K562 (cell line): ENCODE data around the gene DYSF. TPM values are rescaled to one million over a fixed set of nuclear protein-coding genes. Genes with fewer than 3 reads are reported as not detected.
A peak's percentile ranks its signal among the peaks of the same experiment; 100 is the strongest.

Experiments used
- ATAC-seq: fragments of 200-7000 bp; cut with Tn5 transposase; 3 replicates; pipeline ENCODE4 v1.9.1; 2020; ENCODE audit warnings: moderate library complexity
- BruUV-seq: library from RNA; stranded (reverse); fragments of 400-500 nt; replicated peaks from 2 replicates; lab custom pipeline; 2021; lab: Mats Ljungman, UMichigan
- CTCF ChIA-PET: fragments of 300-600 bp; formaldehyde crosslinking; extraction: SDS; loops from one replicate; lab custom pipeline; 2021; ENCODE audit warnings: low intra/inter-chr PET ratio; lab: Yijun Ruan, JAX
- POLR2A ChIA-PET: fragments of 300-600, 350-650 bp; sonication (Branson Sonifier 250); formaldehyde crosslinking; extraction: SDS; loops from one replicate; lab custom pipeline; 2021; ENCODE audit warnings: antibody characterized with exemption, inconsistent platforms; lab: Yijun Ruan, JAX
- DNase-seq, 4 experiments: peaks; one replicate each; pipeline versions ENCODE4 v3.0.0 to v3.0.0-alpha.2; 2011 to 2018; ENCODE audit warnings: low spot score in 3 of 4, mixed read lengths in 3 of 4; ENCODE audit errors: extremely low read depth in 1 of 4
- FAIRE-seq: peaks from 2 replicates; lab custom pipeline; 2011; peaks lifted over from hg19 to GRCh38; lab: Jason Lieb, UNC
- H2AFZ ChIP-seq: 2 replicates; pipeline ENCODE4 v1.6.0; 2011; ENCODE audit warnings: low read depth, low read length, control low read depth, inconsistent platforms
- H3K27ac ChIP-seq: fragments of 200-600 bp; 3 replicates; pipeline ENCODE4 v1.8.0; 2011; ENCODE audit warnings: low read depth, mild to moderate bottlenecking, control low read depth, inconsistent platforms, low read length, moderate library complexity, mixed read lengths; ENCODE audit errors: extremely low read depth
- H3K27me3 ChIP-seq, 2 experiments: fragments of 300-600 bp in 1 of 2; 2 replicates in 1 of 2; 3 replicates in 1 of 2; pipeline versions ENCODE4 v1.6.0 to v1.8.0; 2011; ENCODE audit warnings: inconsistent platforms in 2 of 2, low read length in 2 of 2, mild to moderate bottlenecking in 1 of 2, mixed read lengths in 1 of 2, moderate library complexity in 1 of 2; ENCODE audit not compliant: control insufficient read depth in 2 of 2, insufficient read depth in 2 of 2
- H3K36me3 ChIP-seq: fragments of 300-600 bp; 3 replicates; pipeline ENCODE4 v1.8.0; 2011; ENCODE audit warnings: mild to moderate bottlenecking, low read length, inconsistent platforms; ENCODE audit not compliant: control insufficient read depth, insufficient read depth
- H3K4me1 ChIP-seq, 2 experiments: fragments of 200-600 bp in 1 of 2; replicated peaks in 1 of 2; 2 replicates in 1 of 2; 3 replicates in 1 of 2; pipeline versions ENCODE4 v1.5.1 to v1.8.0; 2011; ENCODE audit warnings: inconsistent platforms in 2 of 2, low read length in 2 of 2, mild to moderate bottlenecking in 1 of 2, mixed read lengths in 1 of 2, moderate library complexity in 1 of 2; ENCODE audit not compliant: control insufficient read depth in 2 of 2, insufficient read depth in 2 of 2
- H3K4me2 ChIP-seq: 2 replicates; pipeline ENCODE4 v1.6.1; 2011; ENCODE audit warnings: low read length, control low read depth, inconsistent platforms, mixed read lengths; ENCODE audit not compliant: insufficient read depth
- H3K4me3 ChIP-seq: fragments of 200-600 bp; sonication (generic), shearing (Covaris generic); 2 replicates; pipeline ENCODE4 v1.5.1; 2016; ENCODE audit warnings: control low read depth, inconsistent platforms
- H3K79me2 ChIP-seq: fragments of 200-600 bp; 3 replicates; pipeline ENCODE4 v1.8.0; 2011; ENCODE audit warnings: low read length, inconsistent platforms; ENCODE audit not compliant: control insufficient read depth, insufficient read depth
- H3K9ac ChIP-seq, 2 experiments: 2 replicates each; pipeline versions ENCODE4 v1.6.0 to v1.6.1; 2011; ENCODE audit warnings: low read depth in 2 of 2, low read length in 2 of 2, control low read depth in 1 of 2, inconsistent platforms in 1 of 2, mild to moderate bottlenecking in 1 of 2, mixed read lengths in 1 of 2; ENCODE audit not compliant: insufficient read depth in 1 of 2
- H3K9me1 ChIP-seq: one replicate; pipeline ENCODE4 v1.6.0; 2011; ENCODE audit warnings: inconsistent platforms, mild to moderate bottlenecking, low read length, moderate library complexity; ENCODE audit not compliant: control insufficient read depth, insufficient read depth
- H3K9me3 ChIP-seq: replicated peaks from 2 replicates; pipeline ENCODE4 v1.5.1; 2011; ENCODE audit warnings: low read depth, low read length, inconsistent platforms; ENCODE audit not compliant: control insufficient read depth, insufficient read depth
- H4K20me1 ChIP-seq: replicated peaks from 2 replicates; pipeline ENCODE4 v1.6.1; 2011; ENCODE audit warnings: low read length, inconsistent platforms, mixed read lengths; ENCODE audit not compliant: control insufficient read depth, insufficient read depth
- AFF1 ChIP-seq, 2 experiments: fragments of 450-650 bp; IDR thresholded peaks; 2 replicates each; pipeline ENCODE4 v1.6.1; 2018; ENCODE audit warnings: mild to moderate bottlenecking in 2 of 2, low read depth in 1 of 2; ENCODE audit not compliant: partially characterized antibody in 2 of 2
- ARID4B ChIP-seq: sonication (generic); formaldehyde crosslinking; IDR thresholded peaks from 2 replicates; pipeline ENCODE4 v1.8.0; 2022; ENCODE audit warnings: mild to moderate bottlenecking, missing genetic modification reagents
- EP400 ChIP-seq: fragments of 450-650 bp; IDR thresholded peaks from 2 replicates; pipeline ENCODE4 v1.6.1; 2017; ENCODE audit warnings: antibody characterized with exemption, mild to moderate bottlenecking, moderate library complexity
- HOXB6 ChIP-seq: fragments of 250-450 bp; sonication (Bioruptor Pico); IDR thresholded peaks from 2 replicates; pipeline ENCODE4 v1.5.1; 2022; ENCODE audit warnings: mild to moderate bottlenecking, borderline replicate concordance
- RAD21 ChIP-seq, 2 experiments: fragments of 250-450 bp in 1 of 2; fragments of 450-650 bp in 1 of 2; sonication (Bioruptor Pico) in 1 of 2; formaldehyde crosslinking in 1 of 2; IDR thresholded peaks in 1 of 2; conservative IDR thresholded peaks in 1 of 2; 2 replicates each; pipeline versions ENCODE4 v1.4.0 to v1.8.0; 2020 to 2022; ENCODE audit warnings: mild to moderate bottlenecking in 2 of 2, moderate library complexity in 1 of 2
- RBM25 ChIP-seq: fragments of 200-400 bp; formaldehyde crosslinking; IDR thresholded peaks from 2 replicates; pipeline ENCODE4 v1.6.1; 2018; ENCODE audit warnings: low read length, low read depth, moderate library complexity; ENCODE audit not compliant: severe bottlenecking
- ZNF197 ChIP-seq: fragments of 200-800 bp; sonication (Bioruptor generic); IDR thresholded peaks from 2 replicates; pipeline ENCODE4 v1.6.1; 2016; ENCODE audit warnings: low read depth, missing genetic modification characterization, missing compliant biosample characterization
- WGBS: fragments of 100-300 bp; shearing (Covaris generic); methylation state at CpG from one replicate; pipeline ENCODE4 v1.1.6; 2016; ENCODE audit warnings: low coverage, mixed read lengths; ENCODE audit not compliant: insufficient coverage; ENCODE audit errors: missing lambda C conversion rate; 5-methylcytosine and 5-hydroxymethylcytosine counted together
- in situ Hi-C: fragments of 300-500 bp; cut with MboI; formaldehyde crosslinking; loops from 4 replicates; pipeline ENCODE4 v1.15.0; 2018; ENCODE audit warnings: inconsistent platforms, mixed read lengths
- intact Hi-C: fragments of 100-400 bp; cut with micrococcal nuclease; formaldehyde crosslinking; loops from 2 replicates; pipeline ENCODE4 v1.14.2; 2022
- polyA plus RNA-seq, 8 experiments: library from polyadenylated mRNA; depleted of rRNA in 4 of 8; stranded (reverse) in 5 of 8; unstranded in 3 of 8; fragments of >200 nt; fragmentation: Nextera tagmentation in 2 of 8; fragmentation: Illumina TruSeq in 1 of 8; extraction: Ambion mirVana in 2 of 8; extraction: Trizol in 1 of 8; gene quantifications; 2 replicates each; pipeline versions ENCODE4 v1.2.1 to v1.2.3, GENCODE V29; 2011 to 2014; ENCODE audit warnings: inconsistent platforms in 1 of 8, missing spikeins in 1 of 8
- total RNA-seq, 7 experiments: library from RNA; depleted of rRNA in 6 of 7; stranded (reverse); fragments of >200 nt in 6 of 7; fragmentation: Illumina TruSeq in 2 of 7; extraction: Trizol in 2 of 7; gene quantifications; 2 replicates each; pipeline versions ENCODE4 v1.2.1 to v1.2.3, GENCODE V29; 2011 to 2021; ENCODE audit warnings: low replicate concordance in 1 of 7
- TF ChIP-seq, protein P1 (sequence below), 3 experiments: IDR thresholded peaks in 2 of 3; conservative IDR thresholded peaks in 1 of 3; 2 replicates each; pipeline ENCODE4 v1.5.1; 2011 to 2012; ENCODE audit warnings: low read length in 3 of 3, mild to moderate bottlenecking in 3 of 3, control low read depth in 2 of 3, improper control_type of control experiment in 1 of 3, inconsistent platforms in 1 of 3, low read depth in 1 of 3, mixed read lengths in 1 of 3, moderate library complexity in 1 of 3; ENCODE audit not compliant: insufficient read depth in 2 of 3

The DYSF gene
- total and polyA plus RNA-seq, 9 of the 15 experiments (the other 6 are each of a cell fraction or from before 2014, with no cell fraction given), result 0.01 to 0.80 (median 0.29) TPM

GRCh38 chr2:71609958-71610357 lies 156.6 kb downstream of the DYSF start:
- no TSS peak for BruUV-seq
- TF ChIP-seq AFF1 (IDR thresholded peaks at IDR 0.05; ENCODE audit: low read depth in 1 of 2, partially characterized antibody in 2 of 2) (no peak), ZNF197 (CRISPR knock-in tag) (no peak), ARID4B (no peak), HOXB6 (no peak), RBM25 (peak; percentile 45), RAD21 (CRISPR knock-in tag; conservative IDR thresholded peaks at IDR 0.05 in 1 of 2, IDR thresholded peaks at IDR 0.05 in 1 of 2) (peak; percentile 34 to 57), EP400 (no peak)
- TF ChIP-seq, protein P1, sequence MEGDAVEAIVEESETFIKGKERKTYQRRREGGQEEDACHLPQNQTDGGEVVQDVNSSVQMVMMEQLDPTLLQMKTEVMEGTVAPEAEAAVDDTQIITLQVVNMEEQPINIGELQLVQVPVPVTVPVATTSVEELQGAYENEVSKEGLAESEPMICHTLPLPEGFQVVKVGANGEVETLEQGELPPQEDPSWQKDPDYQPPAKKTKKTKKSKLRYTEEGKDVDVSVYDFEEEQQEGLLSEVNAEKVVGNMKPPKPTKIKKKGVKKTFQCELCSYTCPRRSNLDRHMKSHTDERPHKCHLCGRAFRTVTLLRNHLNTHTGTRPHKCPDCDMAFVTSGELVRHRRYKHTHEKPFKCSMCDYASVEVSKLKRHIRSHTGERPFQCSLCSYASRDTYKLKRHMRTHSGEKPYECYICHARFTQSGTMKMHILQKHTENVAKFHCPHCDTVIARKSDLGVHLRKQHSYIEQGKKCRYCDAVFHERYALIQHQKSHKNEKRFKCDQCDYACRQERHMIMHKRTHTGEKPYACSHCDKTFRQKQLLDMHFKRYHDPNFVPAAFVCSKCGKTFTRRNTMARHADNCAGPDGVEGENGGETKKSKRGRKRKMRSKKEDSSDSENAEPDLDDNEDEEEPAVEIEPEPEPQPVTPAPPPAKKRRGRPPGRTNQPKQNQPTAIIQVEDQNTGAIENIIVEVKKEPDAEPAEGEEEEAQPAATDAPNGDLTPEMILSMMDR (IDR thresholded peaks at IDR 0.05 in 2 of 3, conservative IDR thresholded peaks at IDR 0.05 in 1 of 3; ENCODE audit: insufficient read depth in 2 of 3, low read depth in 1 of 3, low read length in 3 of 3), result peak; percentile 13 to 56 (median 37); a peak in 3 of 6 replicates
- DNase-seq (peak in 1 of 4 experiments; percentile 21), FAIRE-seq (peak; percentile 75), ATAC-seq (peak; percentile 69)
- in situ Hi-C loops, result no loop called here
- no peaks in the 10 kb centered on the region for H3K36me3 ChIP-seq
- no peak overlapping the region for H2AFZ ChIP-seq
- intact Hi-C loops, result loop anchor here (5.0 kb wide), 1 partner anchor 63 kb away; no protein-coding TSS in a partner anchor
- CTCF ChIA-PET, result interaction anchor here (1.5 kb wide), 1 partner anchor 189 kb away, joined by 5 read pairs; no protein-coding TSS in a partner anchor
- 0 out of 2 replicates have a peak, but pooled peaks cover 11% of the 10 kb centered on the region for H4K20me1 ChIP-seq
- POLR2A ChIA-PET, result no interaction called here
- WGBS, result 0% methylated on average over 1 of the region's 1 CpG
- H3K9ac ChIP-seq, result no peak overlapping the region
- no peaks in the 10 kb centered on the region for H3K79me2 ChIP-seq
- no peak overlapping the region for H3K27ac ChIP-seq
- H3K4me3 ChIP-seq, result no peak overlapping the region
- no peaks in the 10 kb centered on the region for H3K9me1 ChIP-seq
- peaks cover 0 to 63% of the 10 kb centered on the region in 2 experiments; a peak in 2 of 5 replicates for H3K27me3 ChIP-seq
- no peaks in the 10 kb centered on the region for H3K9me3 ChIP-seq
- H3K4me1 ChIP-seq, result peaks cover 8 to 10% of the 10 kb centered on the region in 2 experiments
- H3K4me2 ChIP-seq, result no peak overlapping the region
